LNCAP (cell line): ENCODE results near the gene ACTMAP.

ENCODE experiments used
- CTCF ChIP-seq: fragments of 450-650 bp; IDR thresholded peaks from 2 replicates; pipeline ENCODE4 v1.5.1; 2017; ENCODE audit warnings: mild to moderate bottlenecking

The ACTMAP gene

GRCh38 chr19:40743926-40744325 is 6.4 kb downstream of the ACTMAP start:
- no peak for TF ChIP-seq CTCF

GRCh38 chr19:40742886-40743285 is 7.4 kb downstream of the ACTMAP start:
- no peak for TF ChIP-seq CTCF

- TF ChIP-seq CTCF: no peak
Observed at GRCh38 chr19:40742477-40742876, 7.8 kb downstream of the ACTMAP start.

DNA sequence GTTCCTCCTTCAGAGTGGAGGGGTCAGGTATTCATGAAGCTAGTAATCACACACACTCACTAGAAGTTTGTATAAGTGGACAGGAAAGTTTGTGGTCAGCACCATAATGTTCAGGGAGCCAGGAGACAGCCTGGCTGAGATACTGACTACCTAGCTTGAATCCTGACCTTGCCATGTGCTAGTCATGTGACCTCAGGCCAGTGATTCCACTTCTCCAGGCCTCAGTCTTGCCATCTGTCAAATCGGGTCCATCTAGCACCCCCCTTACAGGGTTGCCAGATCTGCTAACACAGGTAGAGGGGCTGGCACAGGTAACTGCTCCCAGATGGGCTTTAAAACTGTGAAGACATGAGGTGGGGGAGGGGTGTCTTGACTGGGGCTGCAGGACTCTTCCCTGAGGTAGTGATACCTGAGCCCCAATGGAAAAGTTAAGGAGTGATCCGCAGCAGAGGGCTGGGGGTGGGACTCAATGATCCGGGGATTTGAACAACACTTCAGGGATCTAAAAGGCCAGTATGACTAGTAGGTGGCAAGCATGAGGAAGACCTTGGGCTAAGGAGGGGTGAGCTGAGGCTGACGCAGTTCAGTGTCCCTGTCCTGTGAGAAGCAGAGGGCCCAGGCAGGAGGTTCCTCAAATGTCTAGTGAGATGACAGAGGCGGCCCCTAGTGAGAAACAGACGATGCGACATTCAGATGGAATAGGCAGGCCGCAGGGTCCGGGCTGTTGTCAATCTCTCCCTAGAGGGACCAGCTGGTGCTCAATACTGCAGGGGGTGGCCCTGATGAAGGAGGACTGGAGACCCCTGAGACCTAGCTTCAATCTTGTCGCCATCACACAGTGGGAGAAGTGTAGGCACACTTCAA is 8.5 kb downstream of the ACTMAP start:
- no peak for TF ChIP-seq CTCF

DNA sequence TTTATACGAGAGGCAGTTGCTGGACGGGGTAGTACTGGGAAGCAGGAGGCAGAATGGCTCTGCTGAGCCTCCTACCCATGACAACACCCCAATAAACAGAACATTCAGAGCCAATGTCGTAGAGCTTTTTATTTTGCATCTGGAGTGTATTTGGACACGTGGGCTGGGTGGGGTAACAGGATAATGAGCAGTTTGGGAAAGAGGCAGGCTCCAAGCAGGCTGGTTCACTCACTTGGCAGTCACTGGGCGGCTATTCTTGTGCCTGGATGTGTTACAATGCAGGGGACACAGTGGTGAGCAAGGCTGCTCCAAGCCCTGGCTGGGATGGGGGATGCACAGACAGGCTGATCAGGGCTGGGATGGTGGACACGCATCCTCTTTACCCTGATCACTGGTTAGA is 9.5 kb downstream of the ACTMAP start:
- TF ChIP-seq CTCF: no peak

DNA sequence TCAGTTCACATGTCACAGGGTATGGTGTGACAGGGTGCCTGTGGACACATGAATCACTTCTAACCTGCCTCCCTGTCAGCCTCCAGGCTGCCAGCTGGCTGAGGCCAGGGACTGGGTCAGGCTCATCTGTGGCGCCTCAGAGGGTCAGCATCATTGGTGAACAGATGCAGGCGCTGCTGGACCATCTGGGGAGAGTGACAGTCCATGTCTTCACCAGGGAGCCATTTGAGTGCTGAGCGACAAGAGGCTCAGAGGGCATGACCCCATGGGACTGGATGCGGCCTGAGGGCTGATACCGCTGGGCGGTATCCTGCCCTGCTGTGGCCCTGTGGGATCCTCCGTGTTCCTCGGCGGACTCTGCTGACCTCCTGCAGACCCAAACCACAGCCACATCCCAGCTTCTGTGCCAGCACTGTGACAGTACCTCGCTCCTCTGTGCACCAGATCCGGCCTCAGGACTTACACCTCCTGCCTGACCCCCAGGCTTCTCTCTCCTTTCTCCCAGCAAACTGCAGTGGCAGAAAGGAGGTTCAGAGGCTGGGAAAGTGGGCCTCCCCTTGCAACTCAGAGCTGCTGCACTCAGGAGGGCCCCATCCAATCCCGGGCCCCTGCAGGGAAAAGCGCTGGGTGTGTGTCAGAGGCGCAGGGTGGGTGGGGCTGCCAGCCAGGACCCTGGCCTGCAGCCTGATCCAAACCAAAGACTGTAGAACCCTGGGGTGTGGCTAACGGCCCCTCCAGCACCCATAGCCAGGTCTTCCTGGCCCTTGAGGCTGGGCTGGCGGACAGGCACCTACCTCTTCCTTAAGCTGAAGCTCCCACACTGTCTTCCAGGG is 10.2 kb downstream of the ACTMAP start:
- TF ChIP-seq CTCF: no peak

DNA sequence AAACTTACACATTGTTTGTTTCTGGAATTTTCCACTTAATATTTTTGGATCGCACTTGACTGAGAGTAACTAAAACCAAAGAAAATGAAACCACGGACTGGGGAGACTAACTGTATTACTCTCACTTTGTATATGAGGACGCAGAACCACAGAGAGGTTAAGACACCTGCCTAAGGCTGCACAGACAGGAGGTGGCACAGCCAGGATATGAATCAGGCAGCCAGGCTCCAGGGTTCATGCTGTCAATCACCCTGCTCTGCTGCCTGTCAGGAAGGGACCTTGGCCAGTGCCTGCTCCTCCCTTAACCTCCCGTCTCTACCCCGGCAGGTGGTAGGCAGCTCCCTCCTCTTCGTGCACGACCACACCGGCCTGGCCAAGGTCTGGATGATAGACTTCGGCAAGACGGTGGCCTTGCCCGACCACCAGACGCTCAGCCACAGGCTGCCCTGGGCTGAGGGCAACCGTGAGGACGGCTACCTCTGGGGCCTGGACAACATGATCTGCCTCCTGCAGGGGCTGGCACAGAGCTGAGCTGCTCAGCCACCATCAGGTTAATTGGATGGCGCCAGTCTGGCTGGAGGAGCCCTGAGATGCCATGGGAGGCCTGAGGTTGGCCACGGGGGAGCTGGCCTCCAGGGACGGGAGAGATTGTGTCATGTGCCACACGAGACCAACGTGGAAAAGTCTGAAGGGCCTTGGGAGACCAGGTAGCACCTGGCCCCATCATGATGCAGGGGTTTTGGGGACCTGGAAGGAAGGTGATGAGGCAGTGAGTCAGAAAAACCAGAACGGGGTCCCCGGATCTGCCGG is 11.0 kb downstream of the ACTMAP start:
- TF ChIP-seq CTCF: no peak
